HEK293 (cell line): ENCODE measurements around the gene ACAN.

ENCODE experiments used
- CTCF ChIA-PET: fragments of 350-600 bp; formaldehyde crosslinking; extraction: SDS; loops from one replicate; lab custom pipeline; 2021; ENCODE audit warnings: antibody characterized with exemption; lab: Yijun Ruan, JAX
- POLR2A ChIA-PET: fragments of 300-600 bp; formaldehyde crosslinking; extraction: SDS; loops from one replicate; lab custom pipeline; 2020; ENCODE audit warnings: antibody characterized with exemption, inconsistent platforms; lab: Yijun Ruan, JAX
- H3K27ac ChIP-seq: fragments of 200-500 bp; sonication (Bioruptor generic); 2 replicates; pipeline ENCODE4 v1.5.1; 2014; ENCODE audit warnings: low read depth, low read length, control low read depth, inconsistent platforms; ENCODE audit errors: extremely low read depth
- H3K36me3 ChIP-seq, 2 experiments: fragments of 200-500 bp in 1 of 2; sonication (Bioruptor generic) in 1 of 2; 1 replicate in 1 of 2; 2 replicates in 1 of 2; pipeline ENCODE4 v1.5.1; 2014 to 2017; ENCODE audit warnings: inconsistent platforms in 2 of 2, low read length in 2 of 2; ENCODE audit not compliant: control insufficient read depth in 2 of 2, insufficient read depth in 1 of 2
- H3K4me1 ChIP-seq: fragments of 200-500 bp; sonication (Bioruptor generic); 2 replicates; pipeline ENCODE4 v1.5.1; 2014; ENCODE audit warnings: mild to moderate bottlenecking, low read length, inconsistent platforms; ENCODE audit not compliant: control insufficient read depth, insufficient read depth
- H3K4me3 ChIP-seq: 2 replicates; pipeline ENCODE4 v1.5.1; 2011; ENCODE audit warnings: low read depth, mild to moderate bottlenecking, control low read depth, low read length, moderate library complexity
- H3K9me3 ChIP-seq: fragments of 200-500 bp; sonication (Bioruptor generic); 2 replicates; pipeline ENCODE4 v1.5.1; 2014; ENCODE audit warnings: low read depth, low read length, inconsistent platforms; ENCODE audit not compliant: control insufficient read depth, insufficient read depth
- HIC1 ChIP-seq: fragments of 450-650 bp; formaldehyde crosslinking; IDR thresholded peaks from 2 replicates; pipeline ENCODE4 v1.5.1; 2016; ENCODE audit warnings: missing biosample characterization, missing genetic modification characterization
- KLF8 ChIP-seq: fragments of 450-650 bp; formaldehyde crosslinking; IDR thresholded peaks from 2 replicates; pipeline ENCODE4 v1.5.1; 2016; ENCODE audit warnings: missing biosample characterization, missing genetic modification characterization
- KLF9 ChIP-seq: fragments of 450-650 bp; formaldehyde crosslinking; IDR thresholded peaks from 2 replicates; pipeline ENCODE4 v1.5.1; 2016; ENCODE audit warnings: missing biosample characterization, missing genetic modification characterization, low read depth
- MZF1 ChIP-seq: fragments of 450-650 bp; formaldehyde crosslinking; IDR thresholded peaks from 2 replicates; pipeline ENCODE4 v1.5.1; 2017; ENCODE audit warnings: missing biosample characterization, missing genetic modification characterization, borderline replicate concordance
- RBAK ChIP-seq: fragments of 450-650 bp; formaldehyde crosslinking; IDR thresholded peaks from 2 replicates; pipeline ENCODE4 v1.5.1; 2016; ENCODE audit warnings: missing biosample characterization, missing genetic modification characterization
- TCF7L2 ChIP-seq: IDR thresholded peaks from 2 replicates; pipeline ENCODE4 v1.6.1; 2011; ENCODE audit warnings: low read depth, mild to moderate bottlenecking, inconsistent platforms, low read length, moderate library complexity, borderline replicate concordance
- WT1 ChIP-seq: fragments of 450-650 bp; formaldehyde crosslinking; IDR thresholded peaks from 2 replicates; pipeline ENCODE4 v1.5.1; 2016; ENCODE audit warnings: missing biosample characterization, missing genetic modification characterization
- ZBTB17 ChIP-seq: fragments of 450-650 bp; formaldehyde crosslinking; IDR thresholded peaks from 2 replicates; pipeline ENCODE4 v1.5.1; 2016; ENCODE audit warnings: missing biosample characterization, missing genetic modification characterization
- ZNF114 ChIP-seq: fragments of 450-650 bp; formaldehyde crosslinking; IDR thresholded peaks from 2 replicates; pipeline ENCODE4 v1.5.0; 2017; ENCODE audit warnings: missing biosample characterization, missing genetic modification characterization
- ZNF146 ChIP-seq: fragments of 450-650 bp; formaldehyde crosslinking; IDR thresholded peaks from 2 replicates; pipeline ENCODE4 v1.5.1; 2016; ENCODE audit warnings: missing biosample characterization, missing genetic modification characterization
- ZNF169 ChIP-seq: fragments of 450-650 bp; formaldehyde crosslinking; IDR thresholded peaks from 2 replicates; pipeline ENCODE4 v1.5.1; 2016; ENCODE audit warnings: missing biosample characterization, missing genetic modification characterization
- ZNF2 ChIP-seq: fragments of 450-650 bp; formaldehyde crosslinking; IDR thresholded peaks from 2 replicates; pipeline ENCODE4 v1.5.1; 2016; ENCODE audit warnings: missing biosample characterization, missing genetic modification characterization
- ZNF214 ChIP-seq: fragments of 450-650 bp; formaldehyde crosslinking; IDR thresholded peaks from 2 replicates; pipeline ENCODE4 v1.5.1; 2017; ENCODE audit warnings: missing biosample characterization, mild to moderate bottlenecking, missing genetic modification characterization, borderline replicate concordance
- ZNF221 ChIP-seq: fragments of 450-650 bp; formaldehyde crosslinking; IDR thresholded peaks from 2 replicates; pipeline ENCODE4 v1.5.1; 2017; ENCODE audit warnings: missing biosample characterization, missing genetic modification characterization, borderline replicate concordance
- ZNF311 ChIP-seq: fragments of 450-650 bp; formaldehyde crosslinking; IDR thresholded peaks from 2 replicates; pipeline ENCODE4 v1.5.1; 2017; ENCODE audit warnings: missing biosample characterization, missing genetic modification characterization, borderline replicate concordance
- ZNF426 ChIP-seq: fragments of 450-650 bp; formaldehyde crosslinking; IDR thresholded peaks from 2 replicates; pipeline ENCODE4 v1.5.1; 2017; ENCODE audit warnings: missing biosample characterization, missing genetic modification characterization, mild to moderate bottlenecking, inconsistent platforms, moderate library complexity
- ZNF433 ChIP-seq: fragments of 450-650 bp; formaldehyde crosslinking; IDR thresholded peaks from 2 replicates; pipeline ENCODE4 v1.5.1; 2016; ENCODE audit warnings: missing biosample characterization, missing genetic modification characterization, low read depth
- ZNF449 ChIP-seq: fragments of 450-650 bp; formaldehyde crosslinking; IDR thresholded peaks from 2 replicates; pipeline ENCODE4 v1.5.1; 2017; ENCODE audit warnings: missing biosample characterization, mild to moderate bottlenecking, missing genetic modification characterization, moderate library complexity
- ZNF530 ChIP-seq: fragments of 450-650 bp; formaldehyde crosslinking; IDR thresholded peaks from 2 replicates; pipeline ENCODE4 v1.5.1; 2016; ENCODE audit warnings: low read depth, missing biosample characterization, missing genetic modification characterization
- ZNF600 ChIP-seq: fragments of 450-650 bp; formaldehyde crosslinking; IDR thresholded peaks from 2 replicates; pipeline ENCODE4 v1.5.1; 2016; ENCODE audit warnings: missing biosample characterization, missing genetic modification characterization
- ZNF654 ChIP-seq: fragments of 450-650 bp; formaldehyde crosslinking; IDR thresholded peaks from 2 replicates; pipeline ENCODE4 v1.5.1; 2016; ENCODE audit warnings: low read depth, missing biosample characterization, missing genetic modification characterization
- ZNF830 ChIP-seq: fragments of 450-650 bp; IDR thresholded peaks from 2 replicates; pipeline ENCODE4 v1.5.0; 2018; ENCODE audit warnings: missing biosample characterization, missing genetic modification characterization, low read depth, mild to moderate bottlenecking, moderate library complexity
- ZSCAN30 ChIP-seq: fragments of 450-650 bp; IDR thresholded peaks from 2 replicates; pipeline ENCODE4 v1.5.1; 2018; ENCODE audit warnings: missing biosample characterization, mild to moderate bottlenecking, missing genetic modification characterization, moderate library complexity
- TF ChIP-seq, protein P1 (sequence below): fragments of 450-650 bp; formaldehyde crosslinking; IDR thresholded peaks from 2 replicates; pipeline ENCODE4 v1.5.1; 2016; ENCODE audit warnings: missing biosample characterization, missing genetic modification characterization
- TF ChIP-seq, protein P2 (sequence below): fragments of 450-650 bp; formaldehyde crosslinking; IDR thresholded peaks from 2 replicates; pipeline ENCODE4 v1.5.1; 2016; ENCODE audit warnings: missing biosample characterization, missing genetic modification characterization
- TF ChIP-seq, protein P3 (sequence below): fragments of 450-650 bp; formaldehyde crosslinking; IDR thresholded peaks from 2 replicates; pipeline ENCODE4 v1.5.1; 2016; ENCODE audit warnings: missing biosample characterization, missing genetic modification characterization

The ACAN gene

GRCh38 chr15:88902846-88903245 is 99.6 kb downstream of the ACAN start (continued):
- TF ChIP-seq, protein P1, sequence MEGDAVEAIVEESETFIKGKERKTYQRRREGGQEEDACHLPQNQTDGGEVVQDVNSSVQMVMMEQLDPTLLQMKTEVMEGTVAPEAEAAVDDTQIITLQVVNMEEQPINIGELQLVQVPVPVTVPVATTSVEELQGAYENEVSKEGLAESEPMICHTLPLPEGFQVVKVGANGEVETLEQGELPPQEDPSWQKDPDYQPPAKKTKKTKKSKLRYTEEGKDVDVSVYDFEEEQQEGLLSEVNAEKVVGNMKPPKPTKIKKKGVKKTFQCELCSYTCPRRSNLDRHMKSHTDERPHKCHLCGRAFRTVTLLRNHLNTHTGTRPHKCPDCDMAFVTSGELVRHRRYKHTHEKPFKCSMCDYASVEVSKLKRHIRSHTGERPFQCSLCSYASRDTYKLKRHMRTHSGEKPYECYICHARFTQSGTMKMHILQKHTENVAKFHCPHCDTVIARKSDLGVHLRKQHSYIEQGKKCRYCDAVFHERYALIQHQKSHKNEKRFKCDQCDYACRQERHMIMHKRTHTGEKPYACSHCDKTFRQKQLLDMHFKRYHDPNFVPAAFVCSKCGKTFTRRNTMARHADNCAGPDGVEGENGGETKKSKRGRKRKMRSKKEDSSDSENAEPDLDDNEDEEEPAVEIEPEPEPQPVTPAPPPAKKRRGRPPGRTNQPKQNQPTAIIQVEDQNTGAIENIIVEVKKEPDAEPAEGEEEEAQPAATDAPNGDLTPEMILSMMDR: no peak
- TF ChIP-seq ZSCAN30: no peak
- TF ChIP-seq ZNF214: no peak
- no peak for TF ChIP-seq ZNF114
- no peak for TF ChIP-seq ZNF169 (tag by site-specific recombination)
- TF ChIP-seq ZNF311 (tag by site-specific recombination): no peak
- TF ChIP-seq ZNF426: no peak
- TF ChIP-seq ZNF146: no peak
- TF ChIP-seq WT1 (tag by site-specific recombination): no peak

DNA sequence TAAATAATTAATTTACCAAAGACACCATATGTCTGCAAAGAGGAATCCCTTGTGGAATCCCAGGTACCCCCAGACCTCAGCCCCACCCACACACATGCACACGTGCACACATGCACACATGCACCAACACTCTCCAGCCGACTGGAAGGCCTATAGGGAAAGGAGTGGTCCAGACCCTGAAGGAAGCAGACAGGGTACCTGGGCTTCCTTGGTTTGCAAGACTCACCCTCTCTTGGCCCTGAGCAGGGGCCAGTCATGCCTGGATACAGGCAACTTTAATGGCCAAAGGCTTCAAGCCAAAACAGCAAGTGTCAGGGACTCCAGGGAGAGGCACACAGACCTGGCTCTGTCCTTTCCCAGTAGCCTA is 101.0 kb downstream of the ACAN start:
- TF ChIP-seq, protein P2, sequence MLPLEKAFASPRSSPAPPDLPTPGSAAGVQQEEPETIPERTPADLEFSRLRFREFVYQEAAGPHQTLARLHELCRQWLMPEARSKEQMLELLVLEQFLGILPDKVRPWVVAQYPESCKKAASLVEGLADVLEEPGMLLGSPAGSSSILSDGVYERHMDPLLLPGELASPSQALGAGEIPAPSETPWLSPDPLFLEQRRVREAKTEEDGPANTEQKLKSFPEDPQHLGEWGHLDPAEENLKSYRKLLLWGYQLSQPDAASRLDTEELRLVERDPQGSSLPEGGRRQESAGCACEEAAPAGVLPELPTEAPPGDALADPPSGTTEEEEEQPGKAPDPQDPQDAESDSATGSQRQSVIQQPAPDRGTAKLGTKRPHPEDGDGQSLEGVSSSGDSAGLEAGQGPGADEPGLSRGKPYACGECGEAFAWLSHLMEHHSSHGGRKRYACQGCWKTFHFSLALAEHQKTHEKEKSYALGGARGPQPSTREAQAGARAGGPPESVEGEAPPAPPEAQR (tag by site-specific recombination): no peak
- TF ChIP-seq RBAK (tag by site-specific recombination): no peak
- TF ChIP-seq HIC1 (tag by site-specific recombination): no peak
- no peak for TF ChIP-seq ZNF530 (tag by site-specific recombination)
- TF ChIP-seq ZNF830: no peak
- POLR2A ChIA-PET: interaction anchor here (0.5 to 1.2 kb wide), 3 partner anchors 9 to 264 kb away, joined by 4 to 5 read pairs (median 4); partner anchors contain the start of gene MFGE8
- H3K36me3 ChIP-seq: peaks cover 11 to 95% of the 10 kb centered on the region in 2 experiments; a peak in 2 of 3 replicates
- CTCF ChIA-PET: interaction anchor here (0.6 to 5.1 kb wide), 53 partner anchors 7 to 1296 kb away, joined by 3 to 65 read pairs (median 5); no protein-coding TSS in a partner anchor
- H3K27ac ChIP-seq: no peak overlapping the region
- H3K9me3 ChIP-seq: no peaks in the 10 kb centered on the region
- no peak overlapping the region for H3K4me3 ChIP-seq
- H3K4me1 ChIP-seq: peaks cover 4% of the 10 kb centered on the region

DNA sequence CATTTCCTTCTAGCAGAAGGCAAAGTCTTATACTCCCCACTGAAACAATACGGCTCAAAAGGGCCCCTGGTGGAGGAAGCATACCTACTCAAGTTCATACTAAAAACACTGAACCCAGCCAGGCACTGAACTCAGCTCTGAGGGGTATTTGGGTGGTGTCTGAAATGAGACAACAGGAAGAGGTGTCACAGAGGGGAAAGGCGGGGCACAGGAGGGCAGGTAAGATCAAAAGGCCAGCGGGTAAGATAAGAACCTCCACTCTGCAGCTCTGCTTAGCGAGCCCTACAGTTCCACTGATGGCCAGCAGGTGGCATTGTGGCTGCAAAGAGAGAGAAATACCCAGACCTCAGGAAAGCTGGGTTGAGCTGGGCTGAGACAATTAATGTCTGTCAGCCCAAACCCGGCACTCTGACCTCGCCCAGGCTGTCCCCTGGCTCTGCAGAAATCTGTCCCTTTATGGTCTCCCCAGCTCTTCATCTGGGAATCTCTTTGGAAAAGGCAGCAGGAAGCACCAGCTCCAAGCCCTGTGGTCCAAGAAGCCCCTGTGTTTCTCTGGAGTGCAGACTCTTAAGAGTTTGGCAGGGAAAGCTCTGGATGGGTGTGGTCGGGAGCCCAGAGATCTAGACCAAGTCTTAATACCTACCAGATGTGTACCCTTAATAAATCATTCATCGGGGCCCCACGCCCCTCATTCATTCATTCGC is 101.5 kb downstream of the ACAN start:
- Histone ChIP-seq H3K36me3 (peaks cover 11 to 95% of the 10 kb centered on the region in 2 experiments; a peak in 2 of 3 replicates), H3K4me1 (peaks cover 4% of the 10 kb centered on the region), H3K27ac (no peak overlapping the region), H3K9me3 (no peaks in the 10 kb centered on the region), H3K4me3 (no peak overlapping the region)
- POLR2A ChIA-PET: interaction anchor here (0.5 to 1.2 kb wide), 5 partner anchors 9 to 264 kb away, joined by 4 to 6 read pairs (median 5); partner anchors contain the start of genes HAPLN3 and MFGE8
- CTCF ChIA-PET: interaction anchor here (0.6 to 5.1 kb wide), 69 partner anchors 8 to 1296 kb away, joined by 3 to 65 read pairs (median 4); no protein-coding TSS in a partner anchor
- TF ChIP-seq KLF9 (tag by site-specific recombination) (peak; percentile 43; the same call in 1 of the 2 replicates), ZNF600 (0 out of 2 replicates have a peak, but pooled peaks have one; percentile 34), ZNF2 (tag by site-specific recombination) (peak; percentile 72), ZBTB17 (tag by site-specific recombination) (peak; percentile 83), KLF8 (tag by site-specific recombination) (0 out of 2 replicates have a peak, but pooled peaks have one; percentile 26), ZNF221 (tag by site-specific recombination) (no peak), ZNF654 (tag by site-specific recombination) (peak; percentile 70), MZF1 (no peak), ZNF433 (tag by site-specific recombination) (no peak), ZNF449 (tag by site-specific recombination) (peak; percentile 67; the same call in 1 of the 2 replicates), TCF7L2 (peak; percentile 71)
- TF ChIP-seq, protein P3, sequence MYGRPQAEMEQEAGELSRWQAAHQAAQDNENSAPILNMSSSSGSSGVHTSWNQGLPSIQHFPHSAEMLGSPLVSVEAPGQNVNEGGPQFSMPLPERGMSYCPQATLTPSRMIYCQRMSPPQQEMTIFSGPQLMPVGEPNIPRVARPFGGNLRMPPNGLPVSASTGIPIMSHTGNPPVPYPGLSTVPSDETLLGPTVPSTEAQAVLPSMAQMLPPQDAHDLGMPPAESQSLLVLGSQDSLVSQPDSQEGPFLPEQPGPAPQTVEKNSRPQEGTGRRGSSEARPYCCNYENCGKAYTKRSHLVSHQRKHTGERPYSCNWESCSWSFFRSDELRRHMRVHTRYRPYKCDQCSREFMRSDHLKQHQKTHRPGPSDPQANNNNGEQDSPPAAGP (tag by site-specific recombination): no peak
